Upper lobe of right lung (tissue), 1 donor: ENCODE results near the gene SLC41A1. TPM values are rescaled to one million over a fixed set of nuclear protein-coding genes. Genes with fewer than 3 reads are reported as not detected.

ENCODE experiments used
- ATAC-seq: fragments of 200-7000 bp; cut with Tn5 transposase; one replicate; pipeline ENCODE4 v1.9.1; 2020; ENCODE audit warnings: mild to moderate bottlenecking, moderate library complexity
- DNase-seq: peaks from one replicate; pipeline ENCODE4 v3.0.0-alpha.2; 2020
- H3K27ac ChIP-seq: fragments of 200-600 bp; one replicate; pipeline ENCODE4 v1.8.0; 2022
- H3K27me3 ChIP-seq: fragments of 200-600 bp; one replicate; pipeline ENCODE4 v1.8.0; 2022; ENCODE audit warnings: mild to moderate bottlenecking
- H3K36me3 ChIP-seq: fragments of 200-600 bp; one replicate; pipeline ENCODE4 v1.8.0; 2022
- H3K4me1 ChIP-seq: fragments of 200-600 bp; one replicate; pipeline ENCODE4 v1.8.0; 2022
- H3K4me3 ChIP-seq: fragments of 200-600 bp; one replicate; pipeline ENCODE4 v1.8.0; 2022; ENCODE audit warnings: mild to moderate bottlenecking
- H3K9me3 ChIP-seq: fragments of 200-600 bp; one replicate; pipeline ENCODE4 v1.8.0; 2022
- intact Hi-C: fragments of 100-400 bp; cut with DNase I; formaldehyde crosslinking; loops from one replicate; pipeline ENCODE4 v1.11.0; 2022
- total RNA-seq: library from RNA; stranded (reverse); fragmentation: NEBNext Ultra II Directional; extraction: Animal tissue kit (Norgen Biotek cat#: 25700); gene quantifications from one replicate; pipeline ENCODE4 v1.2.1, GENCODE V29; 2021
- TF ChIP-seq, protein P1 (sequence below): fragments of 200-600 bp; IDR thresholded peaks from one replicate; pipeline ENCODE4 v1.8.0; 2022; ENCODE audit warnings: antibody characterized with exemption
- donor health status: DM: no; HTN: yes; CAD: no; lungs with severe emphysema.

Gene SLC41A1
- total RNA-seq, 1 donor from 2014 or later, result 35.8 TPM

GRCh38 chr1:205785446-205785845 is 27.6 kb downstream of the SLC41A1 start:
- ATAC-seq (no peak), DNase-seq (no peak)
- intact Hi-C loops, result no loop called here
- no peak overlapping the region for H3K4me3 ChIP-seq
- H3K9me3 ChIP-seq, result no peaks in the 10 kb centered on the region
- peaks cover 1% of the 10 kb centered on the region for H3K36me3 ChIP-seq
- H3K27ac ChIP-seq, result no peak overlapping the region
- TF ChIP-seq, protein P1, sequence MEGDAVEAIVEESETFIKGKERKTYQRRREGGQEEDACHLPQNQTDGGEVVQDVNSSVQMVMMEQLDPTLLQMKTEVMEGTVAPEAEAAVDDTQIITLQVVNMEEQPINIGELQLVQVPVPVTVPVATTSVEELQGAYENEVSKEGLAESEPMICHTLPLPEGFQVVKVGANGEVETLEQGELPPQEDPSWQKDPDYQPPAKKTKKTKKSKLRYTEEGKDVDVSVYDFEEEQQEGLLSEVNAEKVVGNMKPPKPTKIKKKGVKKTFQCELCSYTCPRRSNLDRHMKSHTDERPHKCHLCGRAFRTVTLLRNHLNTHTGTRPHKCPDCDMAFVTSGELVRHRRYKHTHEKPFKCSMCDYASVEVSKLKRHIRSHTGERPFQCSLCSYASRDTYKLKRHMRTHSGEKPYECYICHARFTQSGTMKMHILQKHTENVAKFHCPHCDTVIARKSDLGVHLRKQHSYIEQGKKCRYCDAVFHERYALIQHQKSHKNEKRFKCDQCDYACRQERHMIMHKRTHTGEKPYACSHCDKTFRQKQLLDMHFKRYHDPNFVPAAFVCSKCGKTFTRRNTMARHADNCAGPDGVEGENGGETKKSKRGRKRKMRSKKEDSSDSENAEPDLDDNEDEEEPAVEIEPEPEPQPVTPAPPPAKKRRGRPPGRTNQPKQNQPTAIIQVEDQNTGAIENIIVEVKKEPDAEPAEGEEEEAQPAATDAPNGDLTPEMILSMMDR, result no peak
- no peaks in the 10 kb centered on the region for H3K27me3 ChIP-seq
- H3K4me1 ChIP-seq, result no peaks in the 10 kb centered on the region

GRCh38 chr1:205783904-205784303 is 29.1 kb downstream of the SLC41A1 start:
- H3K4me3 ChIP-seq, result no peak overlapping the region
- H3K27ac ChIP-seq, result no peak overlapping the region
- DNase-seq, result no peak

GRCh38 chr1:205783433-205783795 is 29.6 kb downstream of the SLC41A1 start:
- Histone ChIP-seq H3K4me1 (no peaks in the 10 kb centered on the region), H3K27me3 (no peaks in the 10 kb centered on the region), H3K36me3 (no peaks in the 10 kb centered on the region), H3K27ac (no peak overlapping the region), H3K9me3 (no peaks in the 10 kb centered on the region), H3K4me3 (no peak overlapping the region)
- TF ChIP-seq, protein P1, result no peak
- no peak for ATAC-seq
- DNase-seq, result no peak
- intact Hi-C loops, result no loop called here

More at GRCh38 chr1:205783904-205784303, 29.1 kb downstream of the SLC41A1 start:
- TF ChIP-seq, protein P1, result no peak
- ATAC-seq, result no peak
- H3K27me3 ChIP-seq, result no peaks in the 10 kb centered on the region
- H3K9me3 ChIP-seq, result no peaks in the 10 kb centered on the region
- H3K4me1 ChIP-seq, result no peaks in the 10 kb centered on the region
- H3K36me3 ChIP-seq, result no peaks in the 10 kb centered on the region
- intact Hi-C loops, result no loop called here

- Histone ChIP-seq H3K27ac (no peak overlapping the region), H3K36me3 (no peaks in the 10 kb centered on the region), H3K4me3 (no peak overlapping the region), H3K4me1 (no peaks in the 10 kb centered on the region), H3K27me3 (no peaks in the 10 kb centered on the region), H3K9me3 (no peaks in the 10 kb centered on the region)
- TF ChIP-seq, protein P1, result no peak
- intact Hi-C loops, result no loop called here
- DNase-seq (no peak), ATAC-seq (no peak)
Observed at GRCh38 chr1:205782627-205783432, 30.2 kb downstream of the SLC41A1 start.

DNA sequence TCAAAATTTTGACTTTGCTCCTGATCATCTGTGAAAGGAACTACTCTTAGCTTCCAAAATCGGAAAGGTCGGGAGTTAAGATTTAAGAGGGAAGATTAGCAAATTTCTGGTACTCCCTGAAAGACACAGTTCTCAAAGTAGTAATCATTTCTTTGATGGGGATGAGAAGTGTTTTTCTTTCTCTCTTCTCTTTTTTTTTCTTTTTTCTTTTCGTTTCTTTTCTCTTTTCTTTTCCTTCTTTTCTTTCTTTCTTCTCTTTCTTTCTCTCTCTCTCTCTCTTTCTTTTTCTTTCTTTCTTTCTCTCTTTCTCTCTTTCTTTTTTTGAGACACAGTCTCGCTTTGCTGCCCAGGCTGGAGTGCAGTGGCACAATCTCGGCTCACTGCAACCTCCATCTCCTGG is 32.7 kb downstream of the SLC41A1 start:
- intact Hi-C loops, result no loop called here
- Histone ChIP-seq H3K4me1 (peaks cover 3% of the 10 kb centered on the region), H3K27ac (no peak overlapping the region), H3K36me3 (no peaks in the 10 kb centered on the region), H3K4me3 (no peak overlapping the region), H3K9me3 (no peaks in the 10 kb centered on the region), H3K27me3 (no peaks in the 10 kb centered on the region)
- ATAC-seq (no peak), DNase-seq (no peak)
- TF ChIP-seq, protein P1, result no peak
